MM.1S (cell line): ENCODE results near the gene EDEM1.
A peak's percentile ranks its signal among the peaks of the same experiment; 100 is the strongest.

Experiments used
- DNase-seq: peaks from one replicate; pipeline ENCODE4 v3.0.0-alpha.2; 2015
- H2AFZ ChIP-seq: fragments of 300-600 bp; sonication (generic); 2 replicates; pipeline ENCODE4 v1.6.0; 2016; ENCODE audit warnings: antibody characterized with exemption, low read length
- H3F3A ChIP-seq: fragments of 300-600 bp; sonication (generic); 2 replicates; pipeline ENCODE4 v1.6.1; 2016; ENCODE audit warnings: mild to moderate bottlenecking, antibody characterized with exemption, low read length, moderate library complexity, mixed read lengths; ENCODE audit not compliant: insufficient read depth
- H3K27ac ChIP-seq: fragments of 300-600 bp; sonication (generic); 2 replicates; pipeline ENCODE4 v1.5.1; 2016; ENCODE audit warnings: mild to moderate bottlenecking, low read length
- H3K27me3 ChIP-seq: fragments of 300-600 bp; sonication (generic); replicated peaks from 2 replicates; pipeline ENCODE4 v1.6.0; 2016; ENCODE audit warnings: low read length; ENCODE audit not compliant: insufficient read depth
- H3K36me3 ChIP-seq: fragments of 300-600 bp; sonication (generic); replicated peaks from 2 replicates; pipeline ENCODE4 v1.6.1; 2016; ENCODE audit warnings: mild to moderate bottlenecking, low read length, mixed read lengths; ENCODE audit not compliant: insufficient read depth
- H3K4me1 ChIP-seq: fragments of 300-600 bp; sonication (generic); 2 replicates; pipeline ENCODE4 v1.6.1; 2016; ENCODE audit warnings: low read length, mixed read lengths
- H3K4me2 ChIP-seq: fragments of 300-600 bp; sonication (generic); 2 replicates; pipeline ENCODE4 v1.6.0; 2016; ENCODE audit warnings: low read depth, low read length
- H3K4me3 ChIP-seq: fragments of 300-600 bp; sonication (generic); 2 replicates; pipeline ENCODE4 v1.5.1; 2016; ENCODE audit warnings: low read length, mixed read lengths
- H3K79me2 ChIP-seq: fragments of 300-600 bp; sonication (generic); 2 replicates; pipeline ENCODE4 v1.6.1; 2016; ENCODE audit warnings: mixed run types, low read length, mixed read lengths
- H3K9ac ChIP-seq: fragments of 300-600 bp; sonication (generic); 2 replicates; pipeline ENCODE4 v1.6.1; 2016; ENCODE audit warnings: low read length, mixed read lengths
- H3K9me2 ChIP-seq: fragments of 300-600 bp; sonication (generic); replicated peaks from 2 replicates; pipeline ENCODE4 v1.6.1; 2016; ENCODE audit warnings: mild to moderate bottlenecking, low read length, mixed read lengths; ENCODE audit not compliant: insufficient read depth
- H3K9me3 ChIP-seq: fragments of 300-600 bp; sonication (generic); replicated peaks from 2 replicates; pipeline ENCODE4 v1.6.1; 2016; ENCODE audit warnings: mild to moderate bottlenecking, low read length, mixed read lengths; ENCODE audit not compliant: insufficient read depth
- H4K20me1 ChIP-seq: fragments of 300-600 bp; sonication (generic); 2 replicates; pipeline ENCODE4 v1.6.1; 2016; ENCODE audit warnings: mild to moderate bottlenecking, low read length, moderate library complexity, mixed read lengths; ENCODE audit not compliant: insufficient read depth
- EZH2 ChIP-seq: fragments of 300-600 bp; sonication (generic); optimal IDR thresholded peaks from 2 replicates; pipeline ENCODE3; 2017; ENCODE audit warnings: low read depth, mild to moderate bottlenecking, antibody characterized with exemption, low read length, mixed read lengths
- EZH2phosphoT487 ChIP-seq: fragments of 300-600 bp; sonication (generic); IDR thresholded peaks from 2 replicates; pipeline ENCODE4 v1.6.1; 2018; ENCODE audit warnings: antibody characterized with exemption, low read length
- TF ChIP-seq, protein P1 (sequence below): fragments of 300-600 bp; sonication (generic); IDR thresholded peaks from 2 replicates; pipeline ENCODE4 v1.5.1; 2016; ENCODE audit warnings: antibody characterized with exemption, low read length, mixed read lengths

Gene EDEM1

DNA sequence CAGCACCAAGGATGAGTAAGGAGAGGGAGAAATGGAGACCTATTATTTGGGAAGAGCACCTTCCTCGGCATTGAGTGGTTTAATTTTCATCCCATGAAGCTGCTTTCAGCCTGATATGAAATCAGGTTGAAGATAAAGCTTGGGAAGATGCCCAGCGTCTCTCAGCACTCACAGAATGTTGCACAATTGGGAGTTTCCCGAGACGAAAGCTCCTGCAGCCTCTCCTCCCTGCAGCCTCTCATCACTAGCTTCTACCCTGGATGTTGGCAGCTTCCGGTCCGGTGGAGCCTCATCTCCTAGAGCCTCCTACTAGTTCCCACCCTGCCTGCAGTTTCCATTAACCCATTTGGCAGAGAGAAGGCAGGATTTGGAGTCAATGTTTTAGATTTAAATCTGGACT is 40.3 kb downstream of the EDEM1 start:
- Histone ChIP-seq H3K27ac (no peak overlapping the region), H3K79me2 (no peaks in the 10 kb centered on the region), H3K27me3 (no peaks in the 10 kb centered on the region), H4K20me1 (no peaks in the 10 kb centered on the region), H3F3A (peaks cover 15% of the 10 kb centered on the region), H3K9me2 (no peaks in the 10 kb centered on the region), H3K4me2 (no peak overlapping the region), H3K36me3 (no peaks in the 10 kb centered on the region), H3K4me3 (no peak overlapping the region), H3K9ac (no peak overlapping the region), H2AFZ (no peak overlapping the region), H3K4me1 (peaks cover 19% of the 10 kb centered on the region), H3K9me3 (no peaks in the 10 kb centered on the region)
- DNase-seq: no peak
- TF ChIP-seq EZH2phosphoT487 (no peak), EZH2 (no peak)
- TF ChIP-seq, protein P1, sequence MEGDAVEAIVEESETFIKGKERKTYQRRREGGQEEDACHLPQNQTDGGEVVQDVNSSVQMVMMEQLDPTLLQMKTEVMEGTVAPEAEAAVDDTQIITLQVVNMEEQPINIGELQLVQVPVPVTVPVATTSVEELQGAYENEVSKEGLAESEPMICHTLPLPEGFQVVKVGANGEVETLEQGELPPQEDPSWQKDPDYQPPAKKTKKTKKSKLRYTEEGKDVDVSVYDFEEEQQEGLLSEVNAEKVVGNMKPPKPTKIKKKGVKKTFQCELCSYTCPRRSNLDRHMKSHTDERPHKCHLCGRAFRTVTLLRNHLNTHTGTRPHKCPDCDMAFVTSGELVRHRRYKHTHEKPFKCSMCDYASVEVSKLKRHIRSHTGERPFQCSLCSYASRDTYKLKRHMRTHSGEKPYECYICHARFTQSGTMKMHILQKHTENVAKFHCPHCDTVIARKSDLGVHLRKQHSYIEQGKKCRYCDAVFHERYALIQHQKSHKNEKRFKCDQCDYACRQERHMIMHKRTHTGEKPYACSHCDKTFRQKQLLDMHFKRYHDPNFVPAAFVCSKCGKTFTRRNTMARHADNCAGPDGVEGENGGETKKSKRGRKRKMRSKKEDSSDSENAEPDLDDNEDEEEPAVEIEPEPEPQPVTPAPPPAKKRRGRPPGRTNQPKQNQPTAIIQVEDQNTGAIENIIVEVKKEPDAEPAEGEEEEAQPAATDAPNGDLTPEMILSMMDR: no peak

DNA sequence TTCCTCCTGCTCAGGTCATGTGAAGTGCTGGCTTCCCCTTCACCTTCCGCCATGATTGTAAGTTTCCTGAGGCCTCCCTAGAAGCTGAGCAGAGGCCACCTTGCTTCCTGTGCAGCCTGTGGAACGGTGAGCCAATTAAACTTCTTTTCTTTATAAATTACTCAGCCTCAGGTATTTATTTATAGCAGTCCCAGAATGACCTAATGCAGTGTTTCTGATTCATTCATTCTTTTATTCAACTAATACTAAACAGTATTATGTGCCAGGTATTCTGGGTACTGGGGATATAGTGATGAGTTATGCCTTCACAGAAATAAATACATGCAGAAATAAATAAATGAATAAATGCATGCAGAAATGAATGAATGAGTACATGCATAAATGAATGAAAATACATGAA is 41.9 kb downstream of the EDEM1 start:
- DNase-seq: no peak
- H4K20me1 ChIP-seq: no peaks in the 10 kb centered on the region
- TF ChIP-seq EZH2: no peak
- TF ChIP-seq EZH2phosphoT487: no peak
- TF ChIP-seq, protein P1: no peak

DNA sequence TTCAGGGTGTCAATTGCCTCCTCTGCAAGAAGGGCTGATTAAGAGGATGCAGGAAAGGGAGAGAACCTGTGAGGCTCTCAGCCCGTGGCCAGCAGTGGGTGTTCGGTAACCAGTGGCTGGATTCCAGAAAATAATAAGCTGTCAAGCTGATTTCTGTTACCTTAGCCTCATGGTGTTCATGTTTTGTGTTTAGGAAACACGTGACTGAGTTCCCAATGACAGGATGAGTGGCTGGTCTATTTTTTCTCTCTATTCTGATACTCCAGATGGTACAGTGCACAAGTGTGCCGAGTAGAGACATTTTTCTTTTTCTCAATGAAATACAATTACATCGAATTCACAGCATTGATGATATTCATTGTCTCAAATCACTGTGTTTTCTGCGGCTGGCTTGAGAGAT is 43.6 kb downstream of the EDEM1 start:
- Histone ChIP-seq H3K4me2 (peak overlapping the region; percentile 74), H3K79me2 (no peaks in the 10 kb centered on the region), H3K27me3 (no peaks in the 10 kb centered on the region), H3F3A (peaks cover 15% of the 10 kb centered on the region; the same call in 1 of the 2 replicates), H3K27ac (peak overlapping the region; percentile 28; the same call in 1 of the 2 replicates), H3K9me2 (no peaks in the 10 kb centered on the region), H3K4me3 (peak overlapping the region; percentile 51), H3K36me3 (no peaks in the 10 kb centered on the region), H2AFZ (peak overlapping the region; percentile 37), H4K20me1 (no peaks in the 10 kb centered on the region), H3K4me1 (peaks cover 19% of the 10 kb centered on the region), H3K9me3 (no peaks in the 10 kb centered on the region), H3K9ac (peak overlapping the region; percentile 24; the same call in 1 of the 2 replicates)
- peak; percentile 40 for DNase-seq
- TF ChIP-seq, protein P1: no peak
- no peak for TF ChIP-seq EZH2phosphoT487
- no peak for TF ChIP-seq EZH2

More for the DNA sequence above, 41.9 kb downstream of the EDEM1 start:
- Histone ChIP-seq H3K27ac (no peak overlapping the region), H3K4me1 (peaks cover 19% of the 10 kb centered on the region), H3K27me3 (no peaks in the 10 kb centered on the region), H2AFZ (no peak overlapping the region), H3K9me3 (no peaks in the 10 kb centered on the region), H3K36me3 (no peaks in the 10 kb centered on the region), H3K9me2 (no peaks in the 10 kb centered on the region), H3K4me3 (no peak overlapping the region), H3F3A (peaks cover 15% of the 10 kb centered on the region; the same call in 1 of the 2 replicates), H3K9ac (no peak overlapping the region), H3K79me2 (no peaks in the 10 kb centered on the region), H3K4me2 (no peak overlapping the region)
